HL-60 (cell line): Measurements from ENCODE around the gene KCNH2.

Source experiments
- CTCF ChIP-seq: IDR thresholded peaks from one replicate; pipeline ENCODE4 v1.5.1; 2011; ENCODE audit warnings: low read length, control low read depth, inconsistent platforms; ENCODE audit not compliant: insufficient read depth
- SPI1 ChIP-seq: IDR thresholded peaks from 2 replicates; pipeline ENCODE4 v1.6.1; 2012; ENCODE audit warnings: low read depth, mild to moderate bottlenecking, borderline replicate concordance

- TF ChIP-seq SPI1 (no peak), CTCF (no peak)
Observed at GRCh38 chr7:150951521-150951920, 26.6 kb downstream of the KCNH2 start.
